Activated naive CD8-positive, alpha-beta T cell treated with anti-CD3 and anti-CD28 coated beads, Interleukin-2, amount 50 U/mL, for 24 hours (primary cell): ENCODE data around the gene DLGAP4.

ENCODE experiments used
- ATAC-seq: fragments of 150-1000 bp; cut with Tn5 transposase; one replicate; pipeline ENCODE4 v1.10.0; 2021
- DNase-seq: peaks from one replicate; pipeline ENCODE4 v3.0.0; 2021
- H3K27ac Mint-ChIP-seq: one replicate; pipeline ENCODE4 v1.8.0; 2021; ENCODE audit warnings: mild to moderate bottlenecking, mixed read lengths
- H3K27me3 Mint-ChIP-seq: one replicate; pipeline ENCODE4 v1.8.0; 2021; ENCODE audit warnings: mixed read lengths
- H3K36me3 Mint-ChIP-seq: one replicate; pipeline ENCODE4 v1.8.0; 2021; ENCODE audit warnings: low read depth, mixed read lengths
- H3K4me1 Mint-ChIP-seq: one replicate; pipeline ENCODE4 v1.8.0; 2021; ENCODE audit warnings: mixed read lengths
- H3K4me3 Mint-ChIP-seq: one replicate; pipeline ENCODE4 v1.8.0; 2021; ENCODE audit warnings: mild to moderate bottlenecking, moderate library complexity, mixed read lengths
- H3K9me3 Mint-ChIP-seq: one replicate; pipeline ENCODE4 v1.8.0; 2021; ENCODE audit warnings: mixed read lengths

The DLGAP4 gene

GRCh38 chr20:36361406-36361805 is 55.3 kb downstream of the DLGAP4 start:
- Mint-ChIP-seq H3K27me3 (peaks cover 10% of the 10 kb centered on the region), H3K4me1 (no peaks in the 10 kb centered on the region), H3K27ac (no peak overlapping the region), H3K4me3 (no peak overlapping the region), H3K9me3 (no peaks in the 10 kb centered on the region), H3K36me3 (no peaks in the 10 kb centered on the region)
- DNase-seq (no peak), ATAC-seq (no peak)

GRCh38 chr20:36362261-36362660 is 56.1 kb downstream of the DLGAP4 start:
- no peak overlapping the region for H3K27ac Mint-ChIP-seq
- DNase-seq: no peak

GRCh38 chr20:36362978-36363713 is 57.0 kb downstream of the DLGAP4 start:
- Mint-ChIP-seq H3K4me1 (no peaks in the 10 kb centered on the region), H3K9me3 (no peaks in the 10 kb centered on the region), H3K27ac (no peak overlapping the region), H3K36me3 (no peaks in the 10 kb centered on the region), H3K4me3 (no peak overlapping the region), H3K27me3 (peaks cover 4% of the 10 kb centered on the region)
- DNase-seq (no peak), ATAC-seq (no peak)

More at GRCh38 chr20:36362261-36362660, 56.1 kb downstream of the DLGAP4 start:
- no peaks in the 10 kb centered on the region for H3K36me3 Mint-ChIP-seq
- H3K4me3 Mint-ChIP-seq: no peak overlapping the region
- H3K27me3 Mint-ChIP-seq: peaks cover 7% of the 10 kb centered on the region
- ATAC-seq: no peak
- H3K9me3 Mint-ChIP-seq: no peaks in the 10 kb centered on the region
- H3K4me1 Mint-ChIP-seq: no peaks in the 10 kb centered on the region

GRCh38 chr20:36364506-36364905 is 58.4 kb downstream of the DLGAP4 start:
- Mint-ChIP-seq H3K36me3 (no peaks in the 10 kb centered on the region), H3K27me3 (peaks cover 4% of the 10 kb centered on the region), H3K27ac (no peak overlapping the region), H3K4me1 (no peaks in the 10 kb centered on the region), H3K4me3 (no peak overlapping the region), H3K9me3 (no peaks in the 10 kb centered on the region)
- ATAC-seq (no peak), DNase-seq (no peak)

- H3K36me3 Mint-ChIP-seq: no peaks in the 10 kb centered on the region
- ATAC-seq (no peak), DNase-seq (no peak)
- H3K27ac Mint-ChIP-seq: no peak overlapping the region
- H3K4me1 Mint-ChIP-seq: no peaks in the 10 kb centered on the region
- H3K9me3 Mint-ChIP-seq: no peaks in the 10 kb centered on the region
- no peak overlapping the region for H3K4me3 Mint-ChIP-seq
- peaks cover 2% of the 10 kb centered on the region for H3K27me3 Mint-ChIP-seq
Measured at GRCh38 chr20:36366623-36367369, 60.7 kb downstream of the DLGAP4 start.

GRCh38 chr20:36367370-36367745 is 61.2 kb downstream of the DLGAP4 start:
- no peaks in the 10 kb centered on the region for H3K4me1 Mint-ChIP-seq
- ATAC-seq (no peak), DNase-seq (no peak)
- no peaks in the 10 kb centered on the region for H3K36me3 Mint-ChIP-seq
- no peak overlapping the region for H3K27ac Mint-ChIP-seq
- peaks cover 3% of the 10 kb centered on the region for H3K27me3 Mint-ChIP-seq
- H3K4me3 Mint-ChIP-seq: no peak overlapping the region
- H3K9me3 Mint-ChIP-seq: no peaks in the 10 kb centered on the region

- H3K27ac Mint-ChIP-seq: no peak overlapping the region
- no peak for ATAC-seq
- H3K4me1 Mint-ChIP-seq: no peaks in the 10 kb centered on the region
- peaks cover 3% of the 10 kb centered on the region for H3K27me3 Mint-ChIP-seq
- H3K4me3 Mint-ChIP-seq: no peak overlapping the region
- DNase-seq: no peak
- H3K36me3 Mint-ChIP-seq: no peaks in the 10 kb centered on the region
- H3K9me3 Mint-ChIP-seq: no peaks in the 10 kb centered on the region
Measured at GRCh38 chr20:36367907-36368799, 62.0 kb downstream of the DLGAP4 start.

- no peak for DNase-seq
- Mint-ChIP-seq H3K27me3 (peaks cover 3% of the 10 kb centered on the region), H3K27ac (no peak overlapping the region), H3K36me3 (no peaks in the 10 kb centered on the region), H3K4me1 (no peaks in the 10 kb centered on the region), H3K4me3 (no peak overlapping the region), H3K9me3 (no peaks in the 10 kb centered on the region)
- ATAC-seq: no peak
Measured at GRCh38 chr20:36368869-36369268, 62.7 kb downstream of the DLGAP4 start.

- no peak for ATAC-seq
Measured at GRCh38 chr20:36369739-36370138, 63.6 kb downstream of the DLGAP4 start.

GRCh38 chr20:36370991-36371790 is 65.1 kb downstream of the DLGAP4 start:
- Mint-ChIP-seq H3K36me3 (no peaks in the 10 kb centered on the region), H3K9me3 (no peaks in the 10 kb centered on the region), H3K27ac (no peak overlapping the region), H3K4me1 (no peaks in the 10 kb centered on the region), H3K4me3 (no peak overlapping the region), H3K27me3 (peaks cover 4% of the 10 kb centered on the region)
- no peak for ATAC-seq
- no peak for DNase-seq

More at GRCh38 chr20:36369739-36370138, 63.6 kb downstream of the DLGAP4 start:
- Mint-ChIP-seq H3K36me3 (no peaks in the 10 kb centered on the region), H3K27ac (no peak overlapping the region), H3K4me1 (no peaks in the 10 kb centered on the region), H3K4me3 (no peak overlapping the region), H3K9me3 (no peaks in the 10 kb centered on the region), H3K27me3 (peaks cover 4% of the 10 kb centered on the region)
- DNase-seq: no peak

- no peak overlapping the region for H3K27ac Mint-ChIP-seq
Measured at GRCh38 chr20:36372666-36373065, 66.5 kb downstream of the DLGAP4 start.

GRCh38 chr20:36373089-36373488 is 67.0 kb downstream of the DLGAP4 start:
- Mint-ChIP-seq H3K4me1 (no peaks in the 10 kb centered on the region), H3K9me3 (no peaks in the 10 kb centered on the region), H3K27ac (no peak overlapping the region), H3K27me3 (peaks cover 11% of the 10 kb centered on the region), H3K36me3 (no peaks in the 10 kb centered on the region), H3K4me3 (no peak overlapping the region)
- no peak for DNase-seq
- ATAC-seq: no peak

More at GRCh38 chr20:36372666-36373065, 66.5 kb downstream of the DLGAP4 start:
- Mint-ChIP-seq H3K9me3 (no peaks in the 10 kb centered on the region), H3K4me1 (no peaks in the 10 kb centered on the region), H3K36me3 (no peaks in the 10 kb centered on the region), H3K27me3 (peaks cover 9% of the 10 kb centered on the region), H3K4me3 (no peak overlapping the region)
- ATAC-seq: no peak
- DNase-seq: no peak

- H3K27ac Mint-ChIP-seq: no peak overlapping the region
- H3K4me3 Mint-ChIP-seq: no peak overlapping the region
- no peaks in the 10 kb centered on the region for H3K9me3 Mint-ChIP-seq
- H3K27me3 Mint-ChIP-seq: peaks cover 20% of the 10 kb centered on the region
- DNase-seq (no peak), ATAC-seq (no peak)
- H3K36me3 Mint-ChIP-seq: no peaks in the 10 kb centered on the region
- no peaks in the 10 kb centered on the region for H3K4me1 Mint-ChIP-seq
Measured at GRCh38 chr20:36374995-36375394, 68.9 kb downstream of the DLGAP4 start.
